Superior temporal gyrus (tissue), 1 donor: ENCODE measurements around the gene CDYL2.

Experiments used
- DNase-seq: peaks from one replicate; pipeline ENCODE4 v3.0.0-alpha.2; 2016; ENCODE audit errors: extremely low spot score

CDYL2 gene

DNA sequence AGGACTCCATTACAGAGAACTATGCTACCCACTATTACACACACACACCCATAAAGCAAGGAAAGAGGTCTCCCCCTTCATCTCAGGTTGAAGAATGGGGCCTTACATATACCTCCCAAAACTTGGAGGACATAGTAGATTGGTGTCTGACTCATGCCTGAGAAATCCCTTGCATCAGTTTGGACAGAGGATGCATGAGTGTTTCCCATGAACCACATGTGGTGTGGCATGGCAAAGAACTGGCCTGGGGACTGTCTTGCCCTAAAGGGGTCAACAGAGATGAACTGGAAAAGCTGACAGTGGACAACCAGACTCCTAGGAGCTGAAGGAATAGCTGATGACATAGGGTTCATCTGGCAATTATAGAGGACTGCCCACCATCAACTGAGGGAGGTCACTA is 209.6 kb downstream of the CDYL2 start:
- DNase-seq = no peak

GRCh38 chr16:80592273-80592672 is 212.1 kb downstream of the CDYL2 start:
- no peak for DNase-seq

DNA sequence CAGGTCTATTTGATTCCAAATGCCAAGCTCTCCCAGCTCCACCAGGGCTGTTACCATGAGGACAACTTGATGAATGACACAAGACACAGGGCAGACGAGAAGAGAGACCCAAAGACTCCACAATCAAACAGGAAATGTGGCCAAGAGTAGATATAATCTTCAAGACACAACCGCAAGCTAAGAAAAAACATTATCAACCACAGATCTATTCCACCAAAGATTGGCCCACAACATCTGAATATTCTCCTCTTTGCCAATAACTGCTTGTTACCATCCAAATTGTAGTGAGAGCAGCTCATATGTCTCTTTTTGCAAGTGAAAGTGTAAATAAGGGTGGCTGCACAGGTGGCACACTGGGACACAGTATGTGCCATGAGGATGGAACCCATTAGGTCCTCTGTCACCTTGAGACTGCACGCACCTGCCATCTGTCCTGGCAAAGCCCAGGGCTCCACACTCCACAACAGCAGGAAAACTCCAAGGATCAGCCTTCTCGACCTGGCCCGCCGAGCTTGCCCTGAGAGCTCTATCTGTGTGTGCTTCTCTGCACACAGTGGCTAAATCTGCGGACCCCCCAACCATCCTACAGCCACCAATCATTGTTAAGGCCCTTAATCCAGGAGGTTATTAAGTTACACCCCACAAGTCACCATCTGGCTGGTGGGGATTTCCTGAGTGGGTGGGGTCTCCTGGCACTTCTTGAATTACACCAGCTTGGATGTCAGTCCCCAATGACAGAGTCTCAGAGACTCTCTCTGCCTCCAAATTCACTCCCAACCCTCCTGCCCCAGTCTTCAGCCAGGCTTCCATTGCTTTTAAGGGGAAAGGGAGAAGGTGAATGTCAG is 213.1 kb downstream of the CDYL2 start:
- no peak for DNase-seq

GRCh38 chr16:80587071-80587470 is 217.3 kb downstream of the CDYL2 start:
- no peak for DNase-seq

- DNase-seq = no peak
These were observed 217.9 kb downstream of the CDYL2 start for GRCh38 chr16:80586476-80586875.

- DNase-seq = no peak
These were observed 218.6 kb downstream of the CDYL2 start for GRCh38 chr16:80585764-80586163.

GRCh38 chr16:80583466-80583865 is 220.9 kb downstream of the CDYL2 start:
- no peak for DNase-seq

GRCh38 chr16:80580109-80580832 is 224.1 kb downstream of the CDYL2 start:
- DNase-seq = no peak

- DNase-seq = no peak
These were observed 226.7 kb downstream of the CDYL2 start for GRCh38 chr16:80577485-80578280.

- no peak for DNase-seq
These were observed 228.0 kb downstream of the CDYL2 start for GRCh38 chr16:80576343-80576912.

GRCh38 chr16:80573700-80574120 is 230.7 kb downstream of the CDYL2 start:
- DNase-seq = no peak

DNA sequence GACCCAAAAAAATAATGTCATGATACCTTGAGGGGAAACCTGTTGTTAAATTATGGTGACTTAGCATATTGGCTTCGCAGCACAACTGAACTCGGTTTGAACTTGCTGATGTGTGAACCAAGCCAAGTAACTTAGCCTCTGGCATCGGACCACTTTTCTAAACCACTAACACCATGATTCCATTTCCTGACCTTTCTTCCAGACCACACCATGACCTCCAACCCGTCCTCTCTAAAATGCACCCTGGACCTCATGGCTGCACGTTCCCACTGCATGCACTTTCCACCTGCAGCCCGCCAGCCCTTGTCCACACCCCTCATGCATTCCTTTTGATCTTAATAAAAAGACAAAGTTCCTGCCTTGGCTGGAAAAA is 234.3 kb downstream of the CDYL2 start:
- no peak for DNase-seq

- DNase-seq = no peak
These were observed 234.8 kb downstream of the CDYL2 start for GRCh38 chr16:80569440-80570105.

DNA sequence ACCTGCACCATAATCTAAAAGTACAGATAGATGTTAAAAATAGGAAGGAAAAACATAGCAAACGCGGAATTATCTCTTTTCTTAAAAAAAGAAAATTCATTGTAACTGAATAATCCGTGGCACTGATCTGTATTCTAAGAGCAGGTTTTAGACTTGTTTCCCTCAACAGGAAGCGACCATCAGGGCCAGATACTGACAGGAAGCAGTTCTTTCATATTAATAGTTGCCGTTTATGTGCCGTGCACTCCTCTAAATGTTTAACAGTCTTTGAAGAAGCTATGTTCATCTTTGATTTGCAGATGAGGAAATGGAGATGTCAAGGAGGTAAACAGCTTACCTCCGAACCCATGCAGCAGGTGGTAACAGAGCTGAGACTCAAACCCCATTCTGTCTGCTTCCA is 240.0 kb downstream of the CDYL2 start:
- DNase-seq = no peak

GRCh38 chr16:80563066-80563465 is 241.3 kb downstream of the CDYL2 start:
- no peak for DNase-seq

GRCh38 chr16:80559369-80559768 is 245.0 kb downstream of the CDYL2 start:
- no peak for DNase-seq

GRCh38 chr16:80557037-80557436 is 247.4 kb downstream of the CDYL2 start:
- DNase-seq = no peak

- no peak for DNase-seq
These were observed 247.9 kb downstream of the CDYL2 start for GRCh38 chr16:80556481-80556880.

GRCh38 chr16:80554033-80554432 is 250.4 kb downstream of the CDYL2 start:
- no peak for DNase-seq

DNA sequence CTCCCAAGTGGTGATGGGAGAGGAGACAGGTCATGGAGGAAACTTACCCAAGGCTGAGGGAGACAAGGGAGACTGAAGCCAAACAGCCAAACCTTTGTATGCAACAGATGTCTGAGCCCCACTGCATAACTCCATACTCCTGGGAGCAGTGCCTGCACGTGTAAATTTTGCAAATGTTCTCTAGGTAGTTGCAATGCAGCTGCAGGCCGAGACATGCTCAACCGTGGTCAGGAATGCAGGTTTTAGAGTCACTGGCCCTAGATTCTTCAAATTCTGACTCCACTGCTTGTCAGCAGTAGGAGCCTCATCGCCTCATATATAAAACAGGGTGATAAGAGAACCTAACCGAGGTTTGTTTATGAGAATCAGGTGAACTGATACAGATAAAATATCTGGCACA is 252.1 kb downstream of the CDYL2 start:
- no peak for DNase-seq
